ENCODE measurements around the gene MYO3B.

- TF ChIP-seq POLR2AphosphoS5 (IDR thresholded peaks at IDR 0.05), result no peak
- TF ChIP-seq CTCF (IDR thresholded peaks at IDR 0.05), result no peak
Measured at GRCh38 chr2:170163411-170164065, 14.4 kb upstream of the MYO3B start.

Data from prostate gland (tissue), 2 donors.